Mesodermal cell (in vitro differentiated cells): Measurements from ENCODE around the gene RPRML.

Source experiments
- H3K27ac ChIP-seq: 2 replicates; pipeline ENCODE4 v1.7.0; 2013; ENCODE audit warnings: mild to moderate bottlenecking, low read depth, low read length, moderate library complexity; ENCODE audit not compliant: severe bottlenecking
- H3K36me3 ChIP-seq: 2 replicates; pipeline ENCODE4 v1.7.1; 2013; ENCODE audit warnings: mild to moderate bottlenecking, low read length, moderate library complexity; ENCODE audit not compliant: control insufficient read depth, insufficient read depth
- H3K4me1 ChIP-seq: one replicate; pipeline ENCODE4 v1.7.1; 2013; ENCODE audit warnings: mild to moderate bottlenecking, low read length; ENCODE audit not compliant: insufficient read depth, control insufficient read depth, poor library complexity, severe bottlenecking
- H3K4me3 ChIP-seq: 2 replicates; pipeline ENCODE4 v1.7.0; 2013; ENCODE audit warnings: low read length, control low read depth, mild to moderate bottlenecking; ENCODE audit not compliant: insufficient read depth, poor library complexity, severe bottlenecking; ENCODE audit errors: extremely low read depth
- H3K9me3 ChIP-seq: 2 replicates; pipeline ENCODE4 v1.7.1; 2013; ENCODE audit warnings: mild to moderate bottlenecking, low read length, moderate library complexity; ENCODE audit not compliant: control insufficient read depth
- WGBS, 2 experiments: methylation state at CpG; one replicate each; pipeline ENCODE4 v1.1.5; 2013; ENCODE audit warnings: missing lambda C conversion rate in 2 of 2; ENCODE audit not compliant: insufficient coverage in 2 of 2; 5-methylcytosine and 5-hydroxymethylcytosine counted together

RPRML gene

GRCh38 chr17:46976626-46977270, 2.3 kb downstream of the RPRML start:
- 49 to 63% methylated on average over 11 to 13 of the region's 14 CpGs for WGBS, 2 experiments
- Histone ChIP-seq H3K36me3 (no peaks in the 10 kb centered on the region), H3K9me3 (no peaks in the 10 kb centered on the region), H3K4me1 (peaks cover 18% of the 10 kb centered on the region), H3K4me3 (no peak overlapping the region), H3K27ac (no peak overlapping the region)

- Histone ChIP-seq H3K4me1 (peaks cover 18% of the 10 kb centered on the region), H3K9me3 (no peaks in the 10 kb centered on the region), H3K4me3 (no peak overlapping the region), H3K36me3 (no peaks in the 10 kb centered on the region), H3K27ac (no peak overlapping the region)
- 90 to 94% methylated on average over 2 to 3 of the region's 4 CpGs for WGBS, 2 experiments
These were observed 3.8 kb downstream of the RPRML start for GRCh38 chr17:46975287-46975686.

- 83 to 97% methylated on average over 5 to 6 of the region's 11 CpGs for WGBS, 2 experiments
- Histone ChIP-seq H3K27ac (no peak overlapping the region), H3K36me3 (no peaks in the 10 kb centered on the region), H3K9me3 (no peaks in the 10 kb centered on the region), H3K4me3 (no peak overlapping the region), H3K4me1 (peaks cover 18% of the 10 kb centered on the region)
These were observed 5.0 kb downstream of the RPRML start for GRCh38 chr17:46974086-46974485.

- Histone ChIP-seq H3K27ac (no peak overlapping the region), H3K4me1 (peaks cover 14% of the 10 kb centered on the region), H3K36me3 (no peaks in the 10 kb centered on the region), H3K9me3 (no peaks in the 10 kb centered on the region), H3K4me3 (no peak overlapping the region)
- 73 to 79% methylated on average over 6 of the region's 6 CpGs for WGBS, 2 experiments
These were observed 6.7 kb downstream of the RPRML start for GRCh38 chr17:46972346-46972745.

GRCh38 chr17:46971647-46972300, 7.3 kb downstream of the RPRML start:
- H3K27ac ChIP-seq = no peak overlapping the region
- no peaks in the 10 kb centered on the region for H3K9me3 ChIP-seq
- peaks cover 9% of the 10 kb centered on the region for H3K4me1 ChIP-seq
- no peak overlapping the region for H3K4me3 ChIP-seq
- 86 to 91% methylated on average over 4 of the region's 10 CpGs for WGBS, 2 experiments
- H3K36me3 ChIP-seq = no peaks in the 10 kb centered on the region

GRCh38 chr17:46968896-46969295, 10.2 kb downstream of the RPRML start:
- Histone ChIP-seq H3K4me3 (no peak overlapping the region), H3K4me1 (peaks cover 3% of the 10 kb centered on the region), H3K36me3 (no peaks in the 10 kb centered on the region), H3K27ac (no peak overlapping the region), H3K9me3 (no peaks in the 10 kb centered on the region)
- 93% methylated on average over 4 to 8 of the region's 8 CpGs for WGBS, 2 experiments

GRCh38 chr17:46968224-46968834, 10.7 kb downstream of the RPRML start:
- Histone ChIP-seq H3K36me3 (no peaks in the 10 kb centered on the region), H3K9me3 (no peaks in the 10 kb centered on the region), H3K4me1 (peaks cover 3% of the 10 kb centered on the region), H3K27ac (no peak overlapping the region), H3K4me3 (no peak overlapping the region)
- WGBS, 2 experiments = 81 to 95% methylated on average over 5 to 6 of the region's 6 CpGs

GRCh38 chr17:46964315-46965265, 14.5 kb downstream of the RPRML start:
- H3K36me3 ChIP-seq = no peaks in the 10 kb centered on the region
- no peaks in the 10 kb centered on the region for H3K9me3 ChIP-seq
- H3K27ac ChIP-seq = no peak overlapping the region
- WGBS, 2 experiments = 69 to 70% methylated on average over 8 to 9 of the region's 9 CpGs
- no peak overlapping the region for H3K4me3 ChIP-seq
- peaks cover 5% of the 10 kb centered on the region for H3K4me1 ChIP-seq

- Histone ChIP-seq H3K4me1 (peaks cover 5% of the 10 kb centered on the region), H3K4me3 (no peak overlapping the region), H3K9me3 (no peaks in the 10 kb centered on the region), H3K36me3 (no peaks in the 10 kb centered on the region), H3K27ac (no peak overlapping the region)
- WGBS, 2 experiments = 75 to 90% methylated on average over 2 of the region's 2 CpGs
These were observed 15.5 kb downstream of the RPRML start for GRCh38 chr17:46963571-46963970.

- Histone ChIP-seq H3K4me3 (no peak overlapping the region), H3K27ac (no peak overlapping the region), H3K4me1 (peaks cover 2% of the 10 kb centered on the region), H3K36me3 (no peaks in the 10 kb centered on the region), H3K9me3 (no peaks in the 10 kb centered on the region)
- 83% methylated on average over 1 of the region's 1 CpG; no CpG with 5 or more reads in 1 of the 2 experiments for WGBS, 2 experiments
These were observed 16.7 kb downstream of the RPRML start for GRCh38 chr17:46962374-46962790.
